K562 (cell line): ENCODE measurements around the gene NETO1. TPM values are rescaled to one million over a fixed set of nuclear protein-coding genes. Genes with fewer than 3 reads are reported as not detected.

ENCODE experiments used
- ATAC-seq: fragments of 200-7000 bp; cut with Tn5 transposase; 3 replicates; pipeline ENCODE4 v1.9.1; 2020; ENCODE audit warnings: moderate library complexity
- BruUV-seq: library from RNA; stranded (reverse); fragments of 400-500 nt; replicated peaks from 2 replicates; lab custom pipeline; 2021; lab: Mats Ljungman, UMichigan
- CTCF ChIA-PET: fragments of 300-600 bp; formaldehyde crosslinking; extraction: SDS; loops from one replicate; lab custom pipeline; 2021; ENCODE audit warnings: low intra/inter-chr PET ratio; lab: Yijun Ruan, JAX
- POLR2A ChIA-PET: fragments of 300-600, 350-650 bp; sonication (Branson Sonifier 250); formaldehyde crosslinking; extraction: SDS; loops from one replicate; lab custom pipeline; 2021; ENCODE audit warnings: antibody characterized with exemption, inconsistent platforms; lab: Yijun Ruan, JAX
- DNase-seq, 4 experiments: peaks; one replicate each; pipeline versions ENCODE4 v3.0.0 to v3.0.0-alpha.2; 2011 to 2018; ENCODE audit warnings: low spot score in 3 of 4, mixed read lengths in 3 of 4; ENCODE audit errors: extremely low read depth in 1 of 4
- FAIRE-seq: peaks from 2 replicates; lab custom pipeline; 2011; peaks lifted over from hg19 to GRCh38; lab: Jason Lieb, UNC
- H2AFZ ChIP-seq: 2 replicates; pipeline ENCODE4 v1.6.0; 2011; ENCODE audit warnings: low read depth, low read length, control low read depth, inconsistent platforms
- H3K27ac ChIP-seq: fragments of 200-600 bp; 3 replicates; pipeline ENCODE4 v1.8.0; 2011; ENCODE audit warnings: low read depth, mild to moderate bottlenecking, control low read depth, inconsistent platforms, low read length, moderate library complexity, mixed read lengths; ENCODE audit errors: extremely low read depth
- H3K27me3 ChIP-seq, 2 experiments: fragments of 300-600 bp in 1 of 2; 2 replicates in 1 of 2; 3 replicates in 1 of 2; pipeline versions ENCODE4 v1.6.0 to v1.8.0; 2011; ENCODE audit warnings: inconsistent platforms in 2 of 2, low read length in 2 of 2, mild to moderate bottlenecking in 1 of 2, mixed read lengths in 1 of 2, moderate library complexity in 1 of 2; ENCODE audit not compliant: control insufficient read depth in 2 of 2, insufficient read depth in 2 of 2
- H3K36me3 ChIP-seq: fragments of 300-600 bp; 3 replicates; pipeline ENCODE4 v1.8.0; 2011; ENCODE audit warnings: mild to moderate bottlenecking, low read length, inconsistent platforms; ENCODE audit not compliant: control insufficient read depth, insufficient read depth
- H3K4me1 ChIP-seq, 2 experiments: fragments of 200-600 bp in 1 of 2; replicated peaks in 1 of 2; 2 replicates in 1 of 2; 3 replicates in 1 of 2; pipeline versions ENCODE4 v1.5.1 to v1.8.0; 2011; ENCODE audit warnings: inconsistent platforms in 2 of 2, low read length in 2 of 2, mild to moderate bottlenecking in 1 of 2, mixed read lengths in 1 of 2, moderate library complexity in 1 of 2; ENCODE audit not compliant: control insufficient read depth in 2 of 2, insufficient read depth in 2 of 2
- H3K4me2 ChIP-seq: 2 replicates; pipeline ENCODE4 v1.6.1; 2011; ENCODE audit warnings: low read length, control low read depth, inconsistent platforms, mixed read lengths; ENCODE audit not compliant: insufficient read depth
- H3K4me3 ChIP-seq: fragments of 200-600 bp; sonication (generic), shearing (Covaris generic); 2 replicates; pipeline ENCODE4 v1.5.1; 2016; ENCODE audit warnings: control low read depth, inconsistent platforms
- H3K79me2 ChIP-seq: fragments of 200-600 bp; 3 replicates; pipeline ENCODE4 v1.8.0; 2011; ENCODE audit warnings: low read length, inconsistent platforms; ENCODE audit not compliant: control insufficient read depth, insufficient read depth
- H3K9ac ChIP-seq, 2 experiments: 2 replicates each; pipeline versions ENCODE4 v1.6.0 to v1.6.1; 2011; ENCODE audit warnings: low read depth in 2 of 2, low read length in 2 of 2, control low read depth in 1 of 2, inconsistent platforms in 1 of 2, mild to moderate bottlenecking in 1 of 2, mixed read lengths in 1 of 2; ENCODE audit not compliant: insufficient read depth in 1 of 2
- H3K9me1 ChIP-seq: one replicate; pipeline ENCODE4 v1.6.0; 2011; ENCODE audit warnings: inconsistent platforms, mild to moderate bottlenecking, low read length, moderate library complexity; ENCODE audit not compliant: control insufficient read depth, insufficient read depth
- H3K9me3 ChIP-seq: replicated peaks from 2 replicates; pipeline ENCODE4 v1.5.1; 2011; ENCODE audit warnings: low read depth, low read length, inconsistent platforms; ENCODE audit not compliant: control insufficient read depth, insufficient read depth
- H4K20me1 ChIP-seq: replicated peaks from 2 replicates; pipeline ENCODE4 v1.6.1; 2011; ENCODE audit warnings: low read length, inconsistent platforms, mixed read lengths; ENCODE audit not compliant: control insufficient read depth, insufficient read depth
- GTF2F1 ChIP-seq: IDR thresholded peaks from 2 replicates; pipeline ENCODE4 v1.6.1; 2011; ENCODE audit warnings: low read depth, low read length, improper control_type of control experiment
- MBD2 ChIP-seq: sonication (generic); IDR thresholded peaks from 2 replicates; pipeline ENCODE4 v1.6.1; 2016; ENCODE audit warnings: low read depth, borderline replicate concordance
- NUFIP1 ChIP-seq: fragments of 450-650 bp; IDR thresholded peaks from 2 replicates; pipeline ENCODE4 v1.6.1; 2018; ENCODE audit not compliant: partially characterized antibody
- PHTF2 ChIP-seq: fragments of 250-450 bp; sonication (Bioruptor Pico); IDR thresholded peaks from 2 replicates; pipeline ENCODE4 v1.5.0; 2021; ENCODE audit warnings: mild to moderate bottlenecking
- PTTG1 ChIP-seq: fragments of 450-650 bp; IDR thresholded peaks from 2 replicates; pipeline ENCODE4 v1.6.1; 2016; ENCODE audit warnings: low read depth, mild to moderate bottlenecking, missing genetic modification characterization, missing compliant biosample characterization
- SRSF3 ChIP-seq: fragments of 200-400 bp; formaldehyde crosslinking; IDR thresholded peaks from 2 replicates; pipeline ENCODE4 v1.6.1; 2016; ENCODE audit warnings: mild to moderate bottlenecking, low read length, moderate library complexity; ENCODE audit not compliant: insufficient read depth
- ZNF165 ChIP-seq: fragments of 250-450 bp; sonication (Bioruptor Pico); IDR thresholded peaks from 2 replicates; pipeline ENCODE4 v1.4.0; 2020; ENCODE audit warnings: borderline replicate concordance
- ZZZ3 ChIP-seq: fragments of 450-650 bp; IDR thresholded peaks from 2 replicates; pipeline ENCODE4 v1.6.1; 2016; ENCODE audit warnings: antibody characterized with exemption, mild to moderate bottlenecking, moderate library complexity
- WGBS: fragments of 100-300 bp; shearing (Covaris generic); methylation state at CpG from one replicate; pipeline ENCODE4 v1.1.6; 2016; ENCODE audit warnings: low coverage, mixed read lengths; ENCODE audit not compliant: insufficient coverage; ENCODE audit errors: missing lambda C conversion rate; 5-methylcytosine and 5-hydroxymethylcytosine counted together
- in situ Hi-C: fragments of 300-500 bp; cut with MboI; formaldehyde crosslinking; loops from 4 replicates; pipeline ENCODE4 v1.15.0; 2018; ENCODE audit warnings: inconsistent platforms, mixed read lengths
- intact Hi-C: fragments of 100-400 bp; cut with micrococcal nuclease; formaldehyde crosslinking; loops from 2 replicates; pipeline ENCODE4 v1.14.2; 2022
- polyA plus RNA-seq, 8 experiments: library from polyadenylated mRNA; depleted of rRNA in 4 of 8; stranded (reverse) in 5 of 8; unstranded in 3 of 8; fragments of >200 nt; fragmentation: Nextera tagmentation in 2 of 8; fragmentation: Illumina TruSeq in 1 of 8; extraction: Ambion mirVana in 2 of 8; extraction: Trizol in 1 of 8; gene quantifications; 2 replicates each; pipeline versions ENCODE4 v1.2.1 to v1.2.3, GENCODE V29; 2011 to 2014; ENCODE audit warnings: inconsistent platforms in 1 of 8, missing spikeins in 1 of 8
- total RNA-seq, 7 experiments: library from RNA; depleted of rRNA in 6 of 7; stranded (reverse); fragments of >200 nt in 6 of 7; fragmentation: Illumina TruSeq in 2 of 7; extraction: Trizol in 2 of 7; gene quantifications; 2 replicates each; pipeline versions ENCODE4 v1.2.1 to v1.2.3, GENCODE V29; 2011 to 2021; ENCODE audit warnings: low replicate concordance in 1 of 7
- TF ChIP-seq, protein P1 (sequence below): fragments of 250-450 bp; sonication (Bioruptor Pico); IDR thresholded peaks from 2 replicates; pipeline ENCODE4 v1.4.0; 2020; ENCODE audit warnings: borderline replicate concordance
- TF ChIP-seq, protein P2 (sequence below): fragments of 250-450 bp; sonication (Bioruptor Pico); IDR thresholded peaks from 2 replicates; pipeline ENCODE4 v1.8.0; 2022; ENCODE audit warnings: moderate library complexity, mild to moderate bottlenecking, inconsistent platforms

The NETO1 gene
- total and polyA plus RNA-seq, 9 of the 15 experiments (the other 6 are each of a cell fraction or from before 2014, with no cell fraction given), result not detected

DNA sequence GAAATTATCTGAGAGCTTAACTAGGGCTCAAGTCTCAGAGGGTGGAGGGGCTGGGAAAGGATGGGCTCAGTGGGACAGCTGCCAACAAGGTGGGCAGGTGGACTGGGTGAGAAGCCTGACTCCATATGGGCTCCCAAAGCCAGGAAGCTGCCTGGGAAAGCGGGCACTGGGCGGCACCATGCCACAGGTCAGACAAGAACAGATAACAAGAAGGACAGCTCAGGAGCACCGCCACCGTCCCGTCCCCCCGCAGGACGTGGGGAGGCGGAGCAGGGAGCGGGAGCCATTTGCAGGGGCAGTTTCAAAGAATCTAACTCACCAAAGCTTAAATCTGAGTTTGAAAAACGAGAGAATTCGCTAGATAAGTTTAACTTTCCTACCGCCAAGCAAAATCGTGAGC lies 45.6 kb downstream of the NETO1 start:
- Histone ChIP-seq H2AFZ (no peak overlapping the region), H3K36me3 (no peaks in the 10 kb centered on the region), H3K4me3 (no peak overlapping the region), H3K79me2 (no peaks in the 10 kb centered on the region), H3K27ac (no peak overlapping the region), H3K27me3 (no peaks in the 10 kb centered on the region), H3K9ac (no peak overlapping the region), H3K9me3 (no peaks in the 10 kb centered on the region)
- FAIRE-seq, result no peak
- no TSS peak for BruUV-seq
- intact Hi-C loops, result no loop called here
- TF ChIP-seq PTTG1 (tag) (no peak), ZZZ3 (no peak), NUFIP1 (no peak), SRSF3 (no peak), GTF2F1 (no peak), PHTF2 (CRISPR knock-in tag) (no peak), ZNF165 (CRISPR knock-in tag) (no peak), MBD2 (no peak)
- TF ChIP-seq, protein P1, sequence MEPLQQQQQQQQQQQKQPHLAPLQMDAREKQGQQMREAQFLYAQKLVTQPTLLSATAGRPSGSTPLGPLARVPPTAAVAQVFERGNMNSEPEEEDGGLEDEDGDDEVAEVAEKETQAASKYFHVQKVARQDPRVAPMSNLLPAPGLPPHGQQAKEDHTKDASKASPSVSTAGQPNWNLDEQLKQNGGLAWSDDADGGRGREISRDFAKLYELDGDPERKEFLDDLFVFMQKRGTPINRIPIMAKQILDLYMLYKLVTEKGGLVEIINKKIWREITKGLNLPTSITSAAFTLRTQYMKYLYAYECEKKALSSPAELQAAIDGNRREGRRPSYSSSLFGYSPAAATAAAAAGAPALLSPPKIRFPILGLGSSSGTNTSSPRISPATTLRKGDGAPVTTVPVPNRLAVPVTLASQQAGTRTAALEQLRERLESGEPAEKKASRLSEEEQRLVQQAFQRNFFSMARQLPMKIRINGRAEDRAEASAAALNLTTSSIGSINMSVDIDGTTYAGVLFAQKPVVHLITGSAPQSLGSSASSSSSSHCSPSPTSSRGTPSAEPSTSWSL (CRISPR knock-in tag), result no peak
- TF ChIP-seq, protein P2, sequence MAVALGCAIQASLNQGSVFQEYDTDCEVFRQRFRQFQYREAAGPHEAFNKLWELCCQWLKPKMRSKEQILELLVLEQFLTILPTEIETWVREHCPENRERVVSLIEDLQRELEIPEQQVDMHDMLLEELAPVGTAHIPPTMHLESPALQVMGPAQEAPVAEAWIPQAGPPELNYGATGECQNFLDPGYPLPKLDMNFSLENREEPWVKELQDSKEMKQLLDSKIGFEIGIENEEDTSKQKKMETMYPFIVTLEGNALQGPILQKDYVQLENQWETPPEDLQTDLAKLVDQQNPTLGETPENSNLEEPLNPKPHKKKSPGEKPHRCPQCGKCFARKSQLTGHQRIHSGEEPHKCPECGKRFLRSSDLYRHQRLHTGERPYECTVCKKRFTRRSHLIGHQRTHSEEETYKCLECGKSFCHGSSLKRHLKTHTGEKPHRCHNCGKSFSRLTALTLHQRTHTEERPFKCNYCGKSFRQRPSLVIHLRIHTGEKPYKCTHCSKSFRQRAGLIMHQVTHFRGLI (CRISPR knock-in tag), result no peak
- TF ChIP-seq, all 486 proteins: peak for 0
- ATAC-seq, result no peak
- 4% methylated on average over 4 of the region's 13 CpGs for WGBS
- Histone ChIP-seq H3K9me1 (no peaks in the 10 kb centered on the region), H3K4me2 (no peak overlapping the region), H3K4me1 (no peaks in the 10 kb centered on the region), H4K20me1 (no peaks in the 10 kb centered on the region)
- in situ Hi-C loops, result no loop called here
- ChIA-PET CTCF (no interaction called here), POLR2A (no interaction called here)
- DNase-seq, result no peak
